ENCODE measurements around the gene DYRK1B.
A peak's percentile ranks its signal among the peaks of the same experiment; 100 is the strongest.

DYRK1B gene

GRCh38 chr19:39802958-39803357 lies 31.0 kb downstream of the DYRK1B start:
- H3K4me3 Mint-ChIP-seq = no peak overlapping the region
- H3K27me3 Mint-ChIP-seq = peaks cover 8% of the 10 kb centered on the region
- H3K27ac Mint-ChIP-seq = no peak overlapping the region
- no peaks in the 10 kb centered on the region for H3K9me3 Mint-ChIP-seq
- intact Hi-C loops (cut with micrococcal nuclease) = no loop called here
- no peaks in the 10 kb centered on the region for H3K4me1 Mint-ChIP-seq (ENCODE audit: low read depth)
- H3K36me3 Mint-ChIP-seq (ENCODE audit: low read depth) = no peaks in the 10 kb centered on the region

GRCh38 chr19:39797083-39797482 lies 36.9 kb downstream of the DYRK1B start:
- Mint-ChIP-seq H3K9me3 (no peaks in the 10 kb centered on the region), H3K4me3 (no peak overlapping the region), H3K36me3 (ENCODE audit: low read depth) (no peaks in the 10 kb centered on the region), H3K27ac (no peak overlapping the region), H3K4me1 (ENCODE audit: low read depth) (no peaks in the 10 kb centered on the region), H3K27me3 (peaks cover 23% of the 10 kb centered on the region)
- intact Hi-C loops (cut with micrococcal nuclease) = no loop called here

- H3K36me3 Mint-ChIP-seq (ENCODE audit: low read depth) = no peaks in the 10 kb centered on the region
- H3K4me3 Mint-ChIP-seq = no peak overlapping the region
- no peaks in the 10 kb centered on the region for H3K4me1 Mint-ChIP-seq (ENCODE audit: low read depth)
- intact Hi-C loops (cut with micrococcal nuclease) = no loop called here
- peaks cover 23% of the 10 kb centered on the region for H3K27me3 Mint-ChIP-seq
- H3K27ac Mint-ChIP-seq = no peak overlapping the region
- H3K9me3 Mint-ChIP-seq = no peaks in the 10 kb centered on the region
Observed at GRCh38 chr19:39796000-39796498, 37.9 kb downstream of the DYRK1B start.

- H3K27ac Mint-ChIP-seq = no peak overlapping the region
- no peaks in the 10 kb centered on the region for H3K36me3 Mint-ChIP-seq (ENCODE audit: low read depth)
- intact Hi-C loops (cut with micrococcal nuclease) = no loop called here
- no peaks in the 10 kb centered on the region for H3K9me3 Mint-ChIP-seq
- no peak overlapping the region for H3K4me3 Mint-ChIP-seq
- peaks cover 19% of the 10 kb centered on the region for H3K27me3 Mint-ChIP-seq
- H3K4me1 Mint-ChIP-seq (ENCODE audit: low read depth) = no peaks in the 10 kb centered on the region
Observed at GRCh38 chr19:39795001-39795400, 39.0 kb downstream of the DYRK1B start.

- intact Hi-C loops (cut with micrococcal nuclease) = loop anchor here (1.0 to 2.0 kb wide), 2 partner anchors 49 to 178 kb away; partner anchors contain the start of gene PSMC4
- Mint-ChIP-seq H3K27ac (no peak overlapping the region), H3K36me3 (ENCODE audit: low read depth) (no peaks in the 10 kb centered on the region), H3K27me3 (peaks cover 19% of the 10 kb centered on the region), H3K9me3 (peaks cover 3% of the 10 kb centered on the region), H3K4me1 (ENCODE audit: low read depth) (no peaks in the 10 kb centered on the region), H3K4me3 (peak overlapping the region; percentile 74)
Observed at GRCh38 chr19:39792999-39793546, 40.9 kb downstream of the DYRK1B start.

- Mint-ChIP-seq H3K27ac (no peak overlapping the region), H3K4me1 (ENCODE audit: low read depth) (no peaks in the 10 kb centered on the region), H3K9me3 (peaks cover 9% of the 10 kb centered on the region), H3K27me3 (peaks cover 26% of the 10 kb centered on the region), H3K4me3 (no peak overlapping the region), H3K36me3 (ENCODE audit: low read depth) (no peaks in the 10 kb centered on the region)
- intact Hi-C loops (cut with micrococcal nuclease) = no loop called here
Observed at GRCh38 chr19:39788244-39788643, 45.7 kb downstream of the DYRK1B start.

- no peak overlapping the region for H3K27ac Mint-ChIP-seq
- H3K9me3 Mint-ChIP-seq = no peaks in the 10 kb centered on the region
- H3K36me3 Mint-ChIP-seq (ENCODE audit: low read depth) = no peaks in the 10 kb centered on the region
- H3K27me3 Mint-ChIP-seq = peaks cover 23% of the 10 kb centered on the region
- intact Hi-C loops (cut with micrococcal nuclease) = no loop called here
- H3K4me1 Mint-ChIP-seq (ENCODE audit: low read depth) = no peaks in the 10 kb centered on the region
- H3K4me3 Mint-ChIP-seq = no peak overlapping the region
Observed at GRCh38 chr19:39780894-39781293, 53.1 kb downstream of the DYRK1B start.

- intact Hi-C loops (cut with micrococcal nuclease) = no loop called here
- H3K4me3 Mint-ChIP-seq = no peak within 1 kb of the TSS
- no peaks in the 10 kb centered on the region for H3K9me3 Mint-ChIP-seq
- no peak within 1 kb of the TSS for H3K27ac Mint-ChIP-seq
- H3K27me3 Mint-ChIP-seq = peaks cover 15% of the 10 kb centered on the region
- no peaks in the 10 kb centered on the region for H3K36me3 Mint-ChIP-seq (ENCODE audit: low read depth)
- no peaks in the 10 kb centered on the region for H3K4me1 Mint-ChIP-seq (ENCODE audit: low read depth)
Observed at GRCh38 chr19:39778763-39779162, 55.2 kb downstream of the DYRK1B start, which contains the start of gene LEUTX. Gene LEUTX (plus strand): TSS chr19:39778854. CDS start chr19:39778921, 67 bp downstream.
